ENCODE measurements around the gene FMN2. TPM values are rescaled to one million over a fixed set of nuclear protein-coding genes. Genes with fewer than 3 reads are reported as not detected.

Gene FMN2
- total RNA-seq, 1 experiment from 2014 or later, result 0.59 TPM

DNA sequence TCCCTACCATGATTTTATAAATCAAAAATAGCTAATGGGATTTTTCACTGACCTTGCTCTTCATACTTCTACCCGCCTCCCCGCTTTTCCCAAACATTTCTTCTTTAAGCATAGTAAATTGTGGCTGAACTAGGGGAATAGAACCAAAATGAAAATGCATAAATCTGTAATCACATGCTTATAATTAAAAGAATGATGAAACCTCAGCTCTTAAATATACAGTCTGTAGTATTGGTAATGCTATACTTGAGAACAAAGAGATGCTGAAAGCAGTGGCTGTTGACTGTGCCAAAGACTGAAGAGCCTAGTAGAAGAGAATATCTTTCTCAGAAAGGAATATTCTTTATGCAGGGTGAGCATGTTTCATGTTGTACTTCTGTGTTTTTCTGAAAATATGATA lies 271.1 kb downstream of the FMN2 start:
- no peak overlapping the region for H2AK5ac ChIP-seq (ENCODE audit: insufficient read length, low read length)
- no peak overlapping the region for H2AFZ ChIP-seq (ENCODE audit: low read length)
- Mint-ChIP-seq H3K9me3 (no peaks in the 10 kb centered on the region), H3K36me3 (ENCODE audit: insufficient read depth in 1 of 3, low read depth in 3 of 3) (no peaks in the 10 kb centered on the region), H3K27me3 (ENCODE audit: low read depth) (no peaks in the 10 kb centered on the region), H3K27ac (no peak overlapping the region), H3K4me1 (no peaks in the 10 kb centered on the region), H3K4me3 (no peak overlapping the region)
- H3K14ac ChIP-seq (ENCODE audit: insufficient read depth, low read length), result no peak overlapping the region
- H2BK120ac ChIP-seq (ENCODE audit: low read depth, low read length, poor library complexity, severe bottlenecking), result no peak overlapping the region
- H4K91ac ChIP-seq (ENCODE audit: insufficient read length, low read depth, low read length), result no peak overlapping the region
- no peaks in the 10 kb centered on the region for H4K20me1 ChIP-seq (ENCODE audit: control insufficient read depth, insufficient read depth, insufficient read length)
- H2BK12ac ChIP-seq (ENCODE audit: insufficient read length, low read depth, low read length), result no peak overlapping the region
- H3K18ac ChIP-seq (ENCODE audit: insufficient read length, low read depth, low read length), result no peak overlapping the region
- no peak overlapping the region for H2BK15ac ChIP-seq (ENCODE audit: low read depth, low read length)
- no peak overlapping the region for H4K8ac ChIP-seq (replicated peaks; ENCODE audit: insufficient read length, low read depth, low read length)
- no peak overlapping the region for H3K23ac ChIP-seq (ENCODE audit: insufficient read length, low read depth, low read length)
- H3K79me1 ChIP-seq (ENCODE audit: insufficient read depth, low read depth, low read length, poor library complexity, severe bottlenecking), result no peaks in the 10 kb centered on the region
- H2BK5ac ChIP-seq (ENCODE audit: insufficient read length, low read length), result no peak overlapping the region
- no CpG with 5 or more reads among the region's 2 CpGs for WGBS (ENCODE audit: extremely low coverage, insufficient read length, low lambda C conversion rate)
- no peaks in the 10 kb centered on the region for H3K27me3 ChIP-seq (ENCODE audit: insufficient read depth, low read length)
- DNase-seq, result no peak
- no peaks in the 10 kb centered on the region for H3K23me2 ChIP-seq (ENCODE audit: insufficient read length, low read depth, low read length, poor library complexity, severe bottlenecking)
- H2BK20ac ChIP-seq (ENCODE audit: low read depth, low read length, poor library complexity, severe bottlenecking), result no peak overlapping the region
- no peaks in the 10 kb centered on the region for H3K79me2 ChIP-seq (ENCODE audit: insufficient read depth, low read length)
- no peak overlapping the region for H3K4ac ChIP-seq (ENCODE audit: low read depth, low read length)
- H3K56ac ChIP-seq (ENCODE audit: insufficient read length, low read depth, low read length), result no peak overlapping the region
- TF ChIP-seq, protein P1, sequence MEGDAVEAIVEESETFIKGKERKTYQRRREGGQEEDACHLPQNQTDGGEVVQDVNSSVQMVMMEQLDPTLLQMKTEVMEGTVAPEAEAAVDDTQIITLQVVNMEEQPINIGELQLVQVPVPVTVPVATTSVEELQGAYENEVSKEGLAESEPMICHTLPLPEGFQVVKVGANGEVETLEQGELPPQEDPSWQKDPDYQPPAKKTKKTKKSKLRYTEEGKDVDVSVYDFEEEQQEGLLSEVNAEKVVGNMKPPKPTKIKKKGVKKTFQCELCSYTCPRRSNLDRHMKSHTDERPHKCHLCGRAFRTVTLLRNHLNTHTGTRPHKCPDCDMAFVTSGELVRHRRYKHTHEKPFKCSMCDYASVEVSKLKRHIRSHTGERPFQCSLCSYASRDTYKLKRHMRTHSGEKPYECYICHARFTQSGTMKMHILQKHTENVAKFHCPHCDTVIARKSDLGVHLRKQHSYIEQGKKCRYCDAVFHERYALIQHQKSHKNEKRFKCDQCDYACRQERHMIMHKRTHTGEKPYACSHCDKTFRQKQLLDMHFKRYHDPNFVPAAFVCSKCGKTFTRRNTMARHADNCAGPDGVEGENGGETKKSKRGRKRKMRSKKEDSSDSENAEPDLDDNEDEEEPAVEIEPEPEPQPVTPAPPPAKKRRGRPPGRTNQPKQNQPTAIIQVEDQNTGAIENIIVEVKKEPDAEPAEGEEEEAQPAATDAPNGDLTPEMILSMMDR (conservative IDR thresholded peaks at IDR 0.05), result no peak
- no peak overlapping the region for H3K27ac ChIP-seq (ENCODE audit: insufficient read length, low read depth, low read length)
- no peak overlapping the region for H3K4me2 ChIP-seq (ENCODE audit: insufficient read depth, insufficient read length, low read length)
- H3K4me1 ChIP-seq (ENCODE audit: insufficient read depth, low read length), result no peaks in the 10 kb centered on the region
- H4K5ac ChIP-seq (ENCODE audit: insufficient read length, low read depth, low read length), result no peak overlapping the region
- no peak overlapping the region for H3T11ph ChIP-seq (ENCODE audit: low read length)
- H3K9me3 ChIP-seq (ENCODE audit: control insufficient read depth, low read depth, low read length), result no peaks in the 10 kb centered on the region
- no peak overlapping the region for H3K9ac ChIP-seq (ENCODE audit: extremely low read depth, insufficient read length, low read length)
